Fibroblast of skin of back (primary cell): ENCODE measurements around the gene MED16.
"Not testable (repeated sequence)": the region's sequence is repeated elsewhere in the genome, so short reads cannot be mapped to it uniquely, and the experiment has no call there.

Source experiments
- DNase-seq: peaks from one replicate; pipeline ENCODE4 v3.0.0-alpha.2; 2013

The MED16 gene

GRCh38 chr19:853014-853585 lies 39.9 kb downstream of the MED16 start:
- no peak for DNase-seq

- DNase-seq: no peak
These were observed 40.6 kb downstream of the MED16 start, which contains the start of gene ELANE for GRCh38 chr19:852136-853013. TSS of gene ELANE (plus strand) at chr19:852303. CDS start at chr19:852329, 26 bp downstream.

DNA sequence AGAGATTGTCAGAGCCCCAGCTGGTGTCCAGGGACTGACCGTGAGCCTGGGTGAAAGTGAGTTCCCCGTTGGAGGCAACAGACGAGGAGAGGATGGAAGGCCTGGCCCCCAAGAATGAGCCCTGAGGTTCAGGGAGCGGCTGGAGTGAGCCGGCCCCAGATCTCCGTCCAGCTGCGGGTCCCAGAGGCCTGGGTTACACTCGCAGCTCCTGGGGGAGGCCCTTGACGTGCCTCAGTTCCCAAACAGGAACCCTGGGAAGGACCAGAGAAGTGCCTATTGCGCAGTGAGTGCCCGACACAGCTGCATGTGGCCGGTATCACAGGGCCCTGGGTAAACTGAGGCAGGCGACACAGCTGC lies 42.0 kb downstream of the MED16 start:
- no peak for DNase-seq

GRCh38 chr19:850221-850978 lies 42.6 kb downstream of the MED16 start:
- DNase-seq: peak; percentile 77

- DNase-seq: not testable (repeated sequence)
These were observed 43.8 kb downstream of the MED16 start for GRCh38 chr19:849195-849594.

DNA sequence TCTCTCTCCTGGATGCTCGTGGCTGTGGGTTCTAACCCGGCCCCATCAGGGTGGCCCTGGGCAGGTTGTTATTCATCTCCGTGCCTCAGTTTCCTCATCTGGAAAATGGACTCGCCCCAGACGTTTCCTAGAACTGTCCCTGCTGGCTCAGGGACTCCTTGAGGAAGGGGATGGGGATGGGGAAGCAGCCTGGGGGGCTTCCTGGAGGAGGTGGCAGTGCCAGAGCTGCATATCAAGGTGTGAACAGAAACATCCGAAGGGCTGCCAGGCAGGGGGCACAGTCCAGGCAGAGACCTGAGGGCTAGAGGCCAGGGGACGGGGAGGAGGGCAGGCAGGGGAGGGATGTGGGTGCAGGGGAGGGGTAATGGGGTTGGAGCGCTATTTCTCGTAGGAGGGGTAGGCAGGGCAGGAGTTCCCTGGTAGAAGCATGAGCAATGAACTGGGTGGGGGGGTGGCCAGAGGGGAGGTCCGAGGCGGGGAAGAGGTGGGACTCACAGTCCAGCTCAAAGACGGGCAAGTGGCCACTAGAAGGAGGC lies 44.5 kb downstream of the MED16 start:
- no peak for DNase-seq

DNA sequence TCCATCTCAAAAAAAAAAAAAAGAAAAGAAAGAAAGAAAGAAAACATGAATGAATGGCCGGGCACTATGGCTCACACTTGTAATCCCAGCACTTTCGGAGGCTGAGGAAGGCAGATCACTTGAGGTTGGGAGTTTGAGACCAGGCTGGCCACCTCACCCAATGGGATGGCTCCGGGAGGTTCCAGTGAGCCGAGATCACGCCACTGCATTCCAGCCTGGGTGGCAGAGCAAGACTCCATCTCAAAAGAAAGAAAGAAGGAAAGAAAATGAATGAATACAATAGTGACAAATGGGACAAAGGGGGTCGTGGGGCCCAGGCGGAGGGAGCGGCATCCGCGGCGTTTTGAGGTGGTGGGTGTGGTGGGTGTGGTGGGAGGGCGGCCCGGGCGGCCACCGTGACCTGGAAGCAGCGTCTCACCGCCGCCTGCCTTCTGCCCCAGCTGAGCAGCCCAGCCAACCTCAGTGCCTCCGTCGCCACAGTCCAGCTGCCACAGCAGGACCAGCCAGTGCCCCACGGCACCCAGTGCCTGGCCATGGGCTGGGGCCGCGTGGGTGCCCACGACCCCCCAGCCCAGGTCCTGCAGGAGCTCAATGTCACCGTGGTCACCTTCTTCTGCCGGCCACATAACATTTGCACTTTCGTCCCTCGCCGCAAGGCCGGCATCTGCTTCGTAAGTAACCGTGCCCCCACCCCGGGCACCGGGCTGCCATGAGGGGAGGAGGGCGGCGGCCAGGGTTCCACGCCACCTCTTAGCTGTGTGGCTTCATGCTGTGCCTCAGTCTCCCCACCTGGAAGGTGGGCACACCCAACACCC lies 47.1 kb downstream of the MED16 start:
- no peak for DNase-seq

DNA sequence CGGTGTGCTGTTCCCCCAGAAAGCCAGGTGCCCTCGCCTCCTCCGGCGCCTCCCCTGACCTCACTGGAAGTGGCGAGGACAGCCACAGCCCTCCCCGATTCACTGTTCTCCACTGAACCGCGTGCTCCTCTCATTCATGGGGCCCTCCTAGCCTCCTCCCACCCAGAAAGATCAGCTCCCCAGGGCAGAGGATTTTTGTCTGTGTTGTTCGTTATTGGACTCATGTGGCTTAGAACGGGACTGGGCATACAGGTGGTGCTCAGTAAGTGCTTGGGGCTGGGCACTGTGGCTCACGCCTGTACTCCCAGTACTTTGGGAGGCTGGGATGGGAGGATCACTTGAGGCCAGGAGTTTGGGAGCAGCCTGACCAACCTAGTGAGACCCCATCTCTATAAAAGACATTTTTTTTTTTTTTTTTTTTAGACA lies 48.4 kb downstream of the MED16 start:
- DNase-seq: no peak

- no peak for DNase-seq
These were observed 49.0 kb downstream of the MED16 start for GRCh38 chr19:843836-844545.

DNA sequence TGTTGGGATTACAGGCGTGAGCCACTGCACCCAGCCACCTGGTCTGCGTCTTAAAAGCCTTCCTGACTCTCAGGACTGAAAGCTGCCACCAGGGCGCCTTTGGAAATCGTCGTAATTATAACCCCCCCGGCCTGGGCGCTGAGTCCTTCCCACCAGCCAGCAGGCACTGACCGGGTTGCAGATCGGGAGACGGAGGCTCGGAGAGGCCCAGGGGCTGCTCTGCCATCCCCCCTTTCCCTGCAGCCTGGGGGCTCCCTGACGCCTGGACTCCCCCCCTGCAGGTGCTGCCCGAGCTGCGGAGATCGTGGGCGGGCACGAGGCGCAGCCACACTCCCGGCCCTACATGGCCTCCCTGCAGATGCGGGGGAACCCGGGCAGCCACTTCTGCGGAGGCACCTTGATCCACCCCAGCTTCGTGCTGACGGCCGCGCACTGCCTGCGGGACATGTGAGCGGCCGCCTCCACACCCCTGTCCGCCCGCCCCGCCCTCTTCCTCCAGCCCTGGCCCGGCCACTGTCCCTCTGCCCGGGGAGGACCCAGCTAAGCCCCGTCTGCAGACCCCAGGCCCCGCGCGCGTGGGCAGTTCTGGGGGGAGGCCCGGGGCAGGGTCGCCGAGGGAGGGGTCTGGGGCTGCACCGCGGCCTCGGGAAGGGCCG lies 49.7 kb downstream of the MED16 start:
- no peak for DNase-seq

DNA sequence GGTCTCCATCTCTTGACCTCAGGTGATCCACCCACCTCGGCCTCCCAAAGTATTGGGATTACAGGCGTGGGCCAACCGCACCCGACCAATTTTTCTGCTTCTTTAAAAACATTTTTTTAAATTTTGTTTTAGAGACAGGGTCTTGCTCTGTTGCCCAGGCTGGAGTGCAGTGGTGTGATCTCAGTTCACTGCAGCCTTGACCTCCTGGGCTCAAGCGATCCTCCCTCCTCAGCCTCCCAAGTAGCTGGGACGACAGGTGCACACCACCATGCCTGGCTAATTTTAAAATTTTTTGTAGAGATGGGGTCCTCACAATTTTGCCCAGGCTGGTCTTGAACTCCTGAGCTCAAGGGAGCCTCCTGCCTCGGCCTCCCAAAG lies 50.2 kb downstream of the MED16 start:
- not testable (repeated sequence) for DNase-seq

DNA sequence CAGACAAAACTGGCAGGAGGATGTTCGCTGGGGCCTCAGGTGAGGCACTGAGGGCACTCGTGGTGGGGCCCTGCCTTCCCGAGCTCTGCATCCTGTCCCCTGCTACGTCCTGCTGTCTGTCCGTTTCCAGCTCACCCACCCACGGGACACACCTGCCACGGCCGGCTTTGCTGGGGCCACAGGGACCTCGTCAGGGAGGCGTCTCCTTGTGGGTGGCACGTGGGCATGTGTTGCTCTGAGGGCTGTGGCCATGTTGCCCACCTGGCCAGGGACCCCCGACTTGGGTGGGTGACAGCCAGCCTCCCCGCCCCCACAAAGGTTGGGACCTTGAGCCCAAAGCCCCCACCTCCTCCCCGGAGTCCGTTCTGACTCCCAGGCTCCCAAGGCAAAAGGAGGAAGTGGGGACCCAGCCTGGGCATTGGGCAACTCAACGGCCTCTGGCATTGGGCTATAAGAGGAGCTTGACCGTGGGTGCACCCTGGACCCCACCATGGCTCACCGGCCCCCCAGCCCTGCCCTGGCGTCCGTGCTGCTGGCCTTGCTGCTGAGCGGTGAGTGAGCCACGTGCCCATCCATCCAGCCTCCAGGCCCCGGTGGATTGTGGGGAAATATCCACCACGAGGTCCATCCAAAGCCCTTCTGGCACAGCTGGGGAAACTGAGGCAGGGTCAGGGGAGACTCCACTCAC lies 52.3 kb downstream of the MED16 start, which contains the start of gene PRTN3:
Gene PRTN3, plus strand, starts transcription at position 481 of the 688 bp plus-strand sequence. Its CDS starts 10 bp downstream, at position 491.
- DNase-seq: no peak

GRCh38 chr19:835210-835810 lies 57.7 kb downstream of the MED16 start:
- DNase-seq: no peak

- no peak for DNase-seq
These were observed 58.8 kb downstream of the MED16 start for GRCh38 chr19:834216-834615.

GRCh38 chr19:831407-832369 lies 61.3 kb downstream of the MED16 start:
- DNase-seq: no peak

GRCh38 chr19:829129-829758 lies 63.7 kb downstream of the MED16 start:
- DNase-seq: no peak

DNA sequence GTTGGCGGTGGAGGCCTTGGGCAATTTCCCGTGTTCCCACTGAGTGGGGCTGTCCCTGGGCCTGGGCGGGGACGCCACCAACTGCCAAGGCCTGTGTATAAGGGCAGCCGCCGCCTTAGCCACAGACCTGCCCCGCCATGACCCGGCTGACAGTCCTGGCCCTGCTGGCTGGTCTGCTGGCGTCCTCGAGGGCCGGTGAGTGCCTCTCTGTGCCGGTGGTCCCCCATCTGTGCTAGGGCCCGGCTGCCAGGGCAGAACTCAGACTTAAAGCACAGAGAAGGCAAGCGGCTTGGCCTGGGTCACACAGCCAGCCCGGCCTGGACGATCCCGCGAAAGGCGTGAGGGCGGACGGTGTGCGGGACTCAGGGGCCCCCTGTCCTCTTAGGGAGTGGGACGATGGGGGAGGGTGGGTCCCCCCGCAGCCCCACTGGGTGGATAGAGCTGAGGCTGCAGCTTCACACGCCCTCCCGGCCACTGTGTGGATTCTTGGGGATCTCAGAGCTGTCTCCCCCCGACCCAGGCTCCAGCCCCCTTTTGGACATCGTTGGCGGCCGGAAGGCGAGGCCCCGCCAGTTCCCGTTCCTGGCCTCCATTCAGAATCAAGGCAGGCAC lies 65.2 kb downstream of the MED16 start, which contains the start of gene AZU1:
Gene AZU1, plus strand, starts transcription at position 128 of the 612 bp plus-strand sequence. Its CDS starts 10 bp downstream, at position 138.
- no peak for DNase-seq
